Loucy (cell line): ENCODE results near the gene MAN2A2.

Experiments
- EZH2phosphoT487 ChIP-seq: fragments of 200-600 bp; IDR thresholded peaks from 2 replicates; pipeline ENCODE4 v1.6.1; 2018; ENCODE audit warnings: antibody characterized with exemption, mild to moderate bottlenecking, moderate library complexity, borderline replicate concordance
- TF ChIP-seq, protein P1 (sequence below): fragments of 200-600 bp; sonication (generic); conservative IDR thresholded peaks from 2 replicates; pipeline ENCODE4 v1.5.1; 2014; ENCODE audit warnings: mild to moderate bottlenecking, antibody characterized with exemption, low read length

- TF ChIP-seq, protein P1, sequence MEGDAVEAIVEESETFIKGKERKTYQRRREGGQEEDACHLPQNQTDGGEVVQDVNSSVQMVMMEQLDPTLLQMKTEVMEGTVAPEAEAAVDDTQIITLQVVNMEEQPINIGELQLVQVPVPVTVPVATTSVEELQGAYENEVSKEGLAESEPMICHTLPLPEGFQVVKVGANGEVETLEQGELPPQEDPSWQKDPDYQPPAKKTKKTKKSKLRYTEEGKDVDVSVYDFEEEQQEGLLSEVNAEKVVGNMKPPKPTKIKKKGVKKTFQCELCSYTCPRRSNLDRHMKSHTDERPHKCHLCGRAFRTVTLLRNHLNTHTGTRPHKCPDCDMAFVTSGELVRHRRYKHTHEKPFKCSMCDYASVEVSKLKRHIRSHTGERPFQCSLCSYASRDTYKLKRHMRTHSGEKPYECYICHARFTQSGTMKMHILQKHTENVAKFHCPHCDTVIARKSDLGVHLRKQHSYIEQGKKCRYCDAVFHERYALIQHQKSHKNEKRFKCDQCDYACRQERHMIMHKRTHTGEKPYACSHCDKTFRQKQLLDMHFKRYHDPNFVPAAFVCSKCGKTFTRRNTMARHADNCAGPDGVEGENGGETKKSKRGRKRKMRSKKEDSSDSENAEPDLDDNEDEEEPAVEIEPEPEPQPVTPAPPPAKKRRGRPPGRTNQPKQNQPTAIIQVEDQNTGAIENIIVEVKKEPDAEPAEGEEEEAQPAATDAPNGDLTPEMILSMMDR: no peak
- TF ChIP-seq EZH2phosphoT487: no peak
These were observed 21.7 kb upstream of the MAN2A2 start for GRCh38 chr15:90881181-90881977.
